ENCODE data around the gene FNIP2. TPM values are rescaled to one million over a fixed set of nuclear protein-coding genes. Genes with fewer than 3 reads are reported as not detected.
A peak's percentile ranks its signal among the peaks of the same experiment; 100 is the strongest.

Gene FNIP2
- total and polyA plus RNA-seq, 10 donors: 2.4 to 59.1 (median 36.7) TPM

- Histone ChIP-seq H3K9me3 (no peaks in the 10 kb centered on the region), H3K4me3 (no peak overlapping the region), H3K27ac (peak overlapping the region in 7 of 8 donors; percentile 12 to 67 (median 55)), H3K27me3 (replicated peaks in 1 of 7) (no peaks in the 10 kb centered on the region), H3K36me3 (peaks cover 0 to 51% (median 10%) of the 10 kb centered on the region in 6 donors), H3K4me1 (peaks cover 0 to 28% (median 10%) of the 10 kb centered on the region in 6 donors)
- DNase-seq: no peak
- TF ChIP-seq POLR2AphosphoS5 (IDR thresholded peaks at IDR 0.05): peak in 1 of 3 donors; percentile 14
- TF ChIP-seq, protein P1, sequence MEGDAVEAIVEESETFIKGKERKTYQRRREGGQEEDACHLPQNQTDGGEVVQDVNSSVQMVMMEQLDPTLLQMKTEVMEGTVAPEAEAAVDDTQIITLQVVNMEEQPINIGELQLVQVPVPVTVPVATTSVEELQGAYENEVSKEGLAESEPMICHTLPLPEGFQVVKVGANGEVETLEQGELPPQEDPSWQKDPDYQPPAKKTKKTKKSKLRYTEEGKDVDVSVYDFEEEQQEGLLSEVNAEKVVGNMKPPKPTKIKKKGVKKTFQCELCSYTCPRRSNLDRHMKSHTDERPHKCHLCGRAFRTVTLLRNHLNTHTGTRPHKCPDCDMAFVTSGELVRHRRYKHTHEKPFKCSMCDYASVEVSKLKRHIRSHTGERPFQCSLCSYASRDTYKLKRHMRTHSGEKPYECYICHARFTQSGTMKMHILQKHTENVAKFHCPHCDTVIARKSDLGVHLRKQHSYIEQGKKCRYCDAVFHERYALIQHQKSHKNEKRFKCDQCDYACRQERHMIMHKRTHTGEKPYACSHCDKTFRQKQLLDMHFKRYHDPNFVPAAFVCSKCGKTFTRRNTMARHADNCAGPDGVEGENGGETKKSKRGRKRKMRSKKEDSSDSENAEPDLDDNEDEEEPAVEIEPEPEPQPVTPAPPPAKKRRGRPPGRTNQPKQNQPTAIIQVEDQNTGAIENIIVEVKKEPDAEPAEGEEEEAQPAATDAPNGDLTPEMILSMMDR (IDR thresholded peaks at IDR 0.05 in 8 of 11, conservative IDR thresholded peaks at IDR 0.05 in 3 of 11): no peak
- intact Hi-C loops (cut with DNase I; ENCODE audit: low total_unique reads): no loop called here
- WGBS, 5 donors: 49 to 54% (median 53%) methylated on average over 8 of the region's 8 CpGs
Observed at GRCh38 chr4:158870626-158871334, 102.0 kb downstream of the FNIP2 start.

GRCh38 chr4:158871335-158871724 lies 102.5 kb downstream of the FNIP2 start:
- Histone ChIP-seq H3K4me1 (peaks cover 0 to 28% (median 10%) of the 10 kb centered on the region in 6 donors), H3K27me3 (replicated peaks in 1 of 7) (no peaks in the 10 kb centered on the region), H3K36me3 (peaks cover 0 to 52% (median 10%) of the 10 kb centered on the region in 6 donors), H3K27ac (peak overlapping the region in 5 of 8 donors; percentile 40 to 61 (median 55)), H3K9me3 (no peaks in the 10 kb centered on the region), H3K4me3 (no peak overlapping the region)
- DNase-seq: no peak
- intact Hi-C loops (cut with DNase I; ENCODE audit: low total_unique reads): no loop called here
- TF ChIP-seq, protein P1 (IDR thresholded peaks at IDR 0.05 in 8 of 11, conservative IDR thresholded peaks at IDR 0.05 in 3 of 11): no peak
- TF ChIP-seq POLR2AphosphoS5 (IDR thresholded peaks at IDR 0.05) (no peak), POLR2A (IDR thresholded peaks at IDR 0.05) (no peak)
- 44 to 58% (median 52%) methylated on average over 3 of the region's 3 CpGs for WGBS, 5 donors

GRCh38 chr4:158873795-158874401 lies 105.1 kb downstream of the FNIP2 start:
- Histone ChIP-seq H3K4me3 (no peak overlapping the region), H3K27me3 (replicated peaks in 1 of 7) (no peaks in the 10 kb centered on the region), H3K36me3 (peaks cover 0 to 49% (median 5%) of the 10 kb centered on the region in 6 donors), H3K4me1 (peaks cover 0 to 28% (median 10%) of the 10 kb centered on the region in 6 donors), H3K9me3 (no peaks in the 10 kb centered on the region), H3K27ac (no peak overlapping the region)
- WGBS, 5 donors: 85 to 94% (median 90%) methylated on average over 4 of the region's 4 CpGs
- intact Hi-C loops (cut with DNase I; ENCODE audit: low total_unique reads): no loop called here
- DNase-seq: no peak
- TF ChIP-seq, protein P1 (IDR thresholded peaks at IDR 0.05 in 8 of 11, conservative IDR thresholded peaks at IDR 0.05 in 3 of 11): no peak
- TF ChIP-seq POLR2AphosphoS5 (IDR thresholded peaks at IDR 0.05) (no peak), POLR2A (IDR thresholded peaks at IDR 0.05) (no peak)

DNA sequence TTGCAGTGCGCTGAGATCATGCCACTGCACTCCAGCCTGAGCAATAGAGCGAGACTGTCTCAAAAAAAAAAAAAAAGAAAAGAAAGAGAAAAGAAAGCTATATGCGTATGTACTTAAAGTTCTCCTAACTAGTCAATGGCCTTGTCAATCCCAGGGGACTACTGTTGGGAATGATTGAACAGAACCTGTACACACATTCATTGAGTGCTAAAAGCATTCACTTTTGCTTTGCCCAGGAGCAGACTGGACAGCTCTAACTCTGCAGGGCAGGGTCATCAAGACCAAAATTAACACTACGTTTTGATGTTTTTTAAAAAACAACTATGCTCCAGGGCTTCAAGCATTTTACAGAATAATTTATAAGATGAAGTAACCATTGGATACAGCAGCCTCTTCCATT lies 106.2 kb downstream of the FNIP2 start:
- intact Hi-C loops (cut with DNase I; ENCODE audit: low total_unique reads): no loop called here
- TF ChIP-seq, protein P1 (IDR thresholded peaks at IDR 0.05 in 8 of 11, conservative IDR thresholded peaks at IDR 0.05 in 3 of 11): no peak
- TF ChIP-seq POLR2AphosphoS5 (IDR thresholded peaks at IDR 0.05): no peak
- no peak for TF ChIP-seq POLR2A (IDR thresholded peaks at IDR 0.05)
- Histone ChIP-seq H3K9me3 (peaks cover 0 to 2% (median 0%) of the 10 kb centered on the region in 8 donors), H3K4me3 (no peak overlapping the region), H3K36me3 (peaks cover 0 to 44% (median 3%) of the 10 kb centered on the region in 6 donors), H3K4me1 (peaks cover 0 to 28% (median 10%) of the 10 kb centered on the region in 6 donors), H3K27ac (no peak overlapping the region), H3K27me3 (replicated peaks in 1 of 7) (no peaks in the 10 kb centered on the region)
- 93 to 98% (median 96%) methylated on average over 4 of the region's 4 CpGs for WGBS, 5 donors
- no peak for DNase-seq
